SKM-1 (cell line): ENCODE results near the gene RARRES1.

Experiments
- DNase-seq: peaks from one replicate; lab custom pipeline; 2025; ENCODE audit not compliant: unreplicated experiment; lab: John Stamatoyannopoulos, UW

Gene RARRES1, protein sequence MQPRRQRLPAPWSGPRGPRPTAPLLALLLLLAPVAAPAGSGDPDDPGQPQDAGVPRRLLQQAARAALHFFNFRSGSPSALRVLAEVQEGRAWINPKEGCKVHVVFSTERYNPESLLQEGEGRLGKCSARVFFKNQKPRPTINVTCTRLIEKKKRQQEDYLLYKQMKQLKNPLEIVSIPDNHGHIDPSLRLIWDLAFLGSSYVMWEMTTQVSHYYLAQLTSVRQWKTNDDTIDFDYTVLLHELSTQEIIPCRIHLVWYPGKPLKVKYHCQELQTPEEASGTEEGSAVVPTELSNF

GRCh38 chr3:158731938-158732855 is at the start of gene RARRES1:
Gene RARRES1 (minus strand): TSS chr3:158732457. CDS start chr3:158732415, 42 bp downstream.
- DNase-seq, result no peak

DNA sequence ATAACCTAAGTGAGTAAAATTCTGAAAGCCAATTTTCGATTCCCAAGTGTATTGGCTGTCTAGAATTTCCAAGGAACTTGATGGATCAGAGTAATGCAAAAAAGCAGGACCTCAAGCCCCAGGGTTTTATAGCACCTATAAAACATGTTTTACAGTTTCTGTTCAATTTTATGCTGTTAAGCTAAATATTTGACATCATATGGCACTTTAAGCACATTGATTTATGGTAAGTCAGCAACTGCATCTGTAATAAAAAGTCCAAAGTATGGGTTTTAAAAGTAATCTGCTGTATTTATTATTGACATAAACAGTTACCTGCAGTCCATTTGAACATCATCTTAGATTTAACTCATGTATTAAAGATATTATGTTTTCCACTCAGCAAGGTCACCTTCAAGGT is 49.6 kb upstream of the RARRES1 start:
- DNase-seq, result no peak

DNA sequence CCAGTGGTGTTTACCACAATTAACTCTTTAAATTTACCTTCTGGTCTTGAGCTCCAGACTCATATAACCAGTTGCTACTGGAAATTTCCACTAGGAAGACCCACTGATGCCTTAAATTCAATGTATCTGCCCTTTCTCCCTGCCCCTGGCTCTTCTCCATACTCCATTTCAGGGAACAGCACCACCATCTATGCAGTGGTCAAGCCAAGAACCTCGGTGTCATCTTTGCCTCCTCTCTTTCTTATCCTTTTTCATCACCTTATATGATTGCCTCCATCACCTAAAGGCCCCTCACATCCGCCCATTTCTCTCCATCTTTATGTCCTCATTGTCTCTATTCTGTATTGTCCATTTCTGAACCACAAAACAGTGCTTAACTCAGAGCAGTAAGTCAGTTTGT is 48.9 kb upstream of the RARRES1 start:
- no peak for DNase-seq

GRCh38 chr3:158780766-158781165 is 48.5 kb upstream of the RARRES1 start:
- DNase-seq, result no peak

- DNase-seq, result no peak
Measured at GRCh38 chr3:158777161-158777873, 45.1 kb upstream of the RARRES1 start.

GRCh38 chr3:158776531-158776930 is 44.3 kb upstream of the RARRES1 start:
- DNase-seq, result no peak

GRCh38 chr3:158775426-158776410 is 43.5 kb upstream of the RARRES1 start:
- DNase-seq, result no peak

DNA sequence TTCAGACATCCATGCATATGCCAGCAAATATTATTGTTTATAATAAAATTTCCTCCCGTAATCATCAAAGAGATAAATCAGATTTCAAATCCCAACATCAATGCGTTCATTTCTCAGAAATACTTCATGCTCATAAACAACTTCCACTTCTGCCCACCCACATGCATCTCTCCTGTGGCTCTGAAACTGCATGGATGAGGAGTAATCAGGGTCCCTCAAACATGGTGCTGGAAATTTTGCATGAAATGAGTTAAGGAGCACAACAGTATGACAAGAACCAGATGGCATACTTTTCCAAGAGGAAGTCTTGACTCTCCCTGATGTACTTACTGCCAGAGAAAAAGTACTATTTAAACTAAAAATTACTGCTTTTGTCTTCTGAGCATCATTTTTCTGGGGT is 42.7 kb upstream of the RARRES1 start:
- no peak for DNase-seq

DNA sequence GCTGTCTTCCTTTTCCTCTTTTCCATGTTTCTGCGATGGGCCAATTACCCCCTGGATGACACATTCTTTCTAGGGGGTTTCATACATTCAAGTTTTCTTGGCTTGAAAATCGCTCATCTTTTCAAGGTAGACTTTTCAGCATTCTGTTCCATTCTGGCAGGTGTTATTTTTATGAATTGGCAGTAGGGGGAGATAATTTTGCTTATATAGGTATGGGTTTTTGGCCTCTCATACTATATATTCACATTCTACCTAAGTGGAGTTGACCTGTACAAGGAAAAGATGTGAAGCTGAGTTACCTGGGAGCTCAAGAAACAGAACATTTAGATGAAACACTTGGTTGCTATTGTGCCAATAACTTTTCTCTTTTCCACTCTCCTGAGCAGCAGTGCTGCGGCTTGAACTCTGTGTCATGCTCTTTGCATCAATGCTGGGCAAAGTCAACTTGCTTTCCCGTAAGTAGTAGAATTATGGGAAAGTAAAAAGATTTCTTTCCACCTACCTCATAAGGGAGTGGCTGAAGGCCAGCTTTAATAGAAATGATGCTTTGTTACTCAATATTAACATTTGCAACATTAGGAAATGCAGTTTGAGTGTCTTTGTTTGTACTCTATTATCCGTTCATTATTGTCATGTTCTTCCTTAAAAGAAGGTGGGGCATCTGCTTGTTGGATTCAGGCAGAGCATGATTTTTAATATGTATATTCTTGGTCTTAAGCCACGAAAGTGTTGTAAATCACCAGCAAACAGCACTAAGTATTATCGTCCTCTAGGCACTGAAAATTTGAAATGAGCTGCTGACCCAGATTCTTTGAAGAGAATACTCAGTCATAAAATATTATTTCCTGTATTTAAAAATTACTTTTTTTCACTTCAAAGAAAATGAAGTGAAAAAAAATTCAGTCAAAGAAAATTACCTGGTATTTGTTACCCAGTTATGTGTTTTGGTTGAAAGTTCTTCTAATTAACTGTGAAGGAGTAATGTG is 41.9 kb upstream of the RARRES1 start:
- DNase-seq, result no peak

GRCh38 chr3:158773166-158773565 is 40.9 kb upstream of the RARRES1 start:
- no peak for DNase-seq

GRCh38 chr3:158771982-158772381 is 39.7 kb upstream of the RARRES1 start:
- DNase-seq, result no peak

- DNase-seq, result no peak
Measured at GRCh38 chr3:158771577-158771976, 39.3 kb upstream of the RARRES1 start.

- DNase-seq, result no peak
Measured at GRCh38 chr3:158770741-158771350, 38.6 kb upstream of the RARRES1 start.

DNA sequence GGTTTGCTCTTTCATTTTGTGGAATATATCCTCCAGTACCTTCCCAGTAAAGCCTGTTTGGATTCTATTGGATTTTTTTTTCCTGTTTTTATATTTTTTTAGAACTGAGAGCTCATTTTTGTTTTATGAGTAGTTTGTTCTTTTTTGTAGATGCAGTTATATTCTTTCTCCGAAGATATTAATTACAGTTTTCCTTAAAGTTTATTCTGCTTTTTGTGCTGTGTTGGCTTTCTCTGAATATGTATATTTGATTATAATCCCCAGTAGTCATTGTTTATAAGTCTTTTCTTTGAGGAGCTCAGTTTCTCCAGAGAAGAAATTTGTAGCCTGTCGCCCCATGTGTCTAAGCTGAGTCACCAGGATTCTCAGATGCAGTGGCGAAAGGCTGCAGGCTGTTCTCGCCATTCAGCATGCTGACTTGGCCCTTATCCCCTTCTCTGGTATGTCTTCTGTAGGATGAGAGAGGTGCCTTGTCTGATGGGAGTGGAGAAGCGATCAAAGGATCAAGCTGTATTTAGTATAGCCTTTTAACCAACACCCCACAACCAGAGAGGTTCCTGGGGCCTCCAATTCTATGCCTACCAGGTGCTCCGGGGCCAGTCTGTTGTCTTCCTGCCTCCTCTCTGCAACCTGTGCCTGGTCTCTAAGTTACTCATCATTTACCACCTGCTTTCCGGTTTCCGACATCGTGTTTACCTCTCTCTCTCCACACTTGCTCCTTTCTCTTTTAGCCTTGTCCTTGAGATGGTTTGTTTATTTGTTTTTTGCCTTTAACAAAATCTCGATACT is 37.9 kb upstream of the RARRES1 start:
- DNase-seq, result no peak

DNA sequence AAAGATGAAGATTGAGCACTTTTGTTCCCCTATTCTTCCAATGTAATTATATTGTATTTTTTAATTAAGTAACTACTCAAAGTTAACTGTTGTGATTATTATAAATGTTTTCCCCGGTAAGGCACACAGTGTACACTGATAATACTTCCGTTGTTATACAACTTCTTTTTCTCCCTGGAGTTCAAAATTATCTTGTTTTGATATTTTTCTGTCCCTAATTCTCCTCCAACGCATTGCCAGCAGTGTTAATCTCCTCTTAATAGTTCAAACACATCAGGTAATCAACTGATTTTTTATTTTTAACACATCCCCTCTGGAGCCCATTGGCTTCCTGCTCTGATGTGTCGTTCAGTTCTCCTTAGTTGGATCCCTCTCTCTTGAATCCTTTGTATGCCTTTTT is 37.3 kb upstream of the RARRES1 start:
- no peak for DNase-seq

DNA sequence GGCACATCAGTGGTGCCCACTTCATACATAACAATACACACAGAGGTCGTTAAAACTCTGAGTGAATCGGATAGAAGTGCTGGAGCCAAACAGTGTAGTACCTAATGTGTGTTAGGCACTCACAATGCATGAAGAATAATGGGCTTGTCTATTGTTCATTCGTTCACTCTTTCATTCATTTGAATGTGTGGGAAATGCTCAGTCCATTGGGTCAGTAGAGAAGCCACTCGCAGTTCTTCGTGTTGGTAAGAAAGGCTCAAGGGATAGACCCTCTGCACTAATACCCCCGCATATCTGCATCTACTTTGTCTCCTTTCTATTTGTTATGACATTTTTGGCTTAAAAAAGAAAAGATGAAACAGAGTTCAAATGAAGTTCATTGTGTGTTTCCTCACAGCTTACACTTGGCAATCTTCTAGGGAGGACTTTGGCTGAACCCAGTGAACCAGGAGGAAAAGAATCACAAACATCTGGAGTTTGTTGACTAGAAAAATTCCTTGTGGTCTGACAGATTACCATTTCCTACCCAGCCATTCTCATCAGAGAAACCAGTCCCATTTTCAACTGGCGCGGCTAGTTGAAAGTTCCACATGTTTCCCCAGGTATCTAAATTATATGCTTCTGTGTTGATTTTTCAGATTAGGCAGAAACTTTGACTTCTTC is 36.8 kb upstream of the RARRES1 start:
- DNase-seq, result no peak

- no peak for DNase-seq
Measured at GRCh38 chr3:158768361-158768787, 36.1 kb upstream of the RARRES1 start.
